HTERT RPE-1 (cell line): ENCODE measurements around the gene SECISBP2L.
"Not testable (repeated sequence)": the region's sequence is repeated elsewhere in the genome, so short reads cannot be mapped to it uniquely, and the experiment has no call there.

Experiments
- in situ Hi-C: fragments of 300-500 bp; cut with MboI; formaldehyde crosslinking; loops from 4 replicates; pipeline ENCODE4 v1.14.3; 2020; ENCODE audit warnings: low sequenced_read_pairs

SECISBP2L gene

GRCh38 chr15:48996276-48996675 is 50.0 kb downstream of the SECISBP2L start:
- in situ Hi-C loops: no loop called here

- in situ Hi-C loops: no loop called here
These were observed 52.9 kb downstream of the SECISBP2L start for GRCh38 chr15:48993380-48993779.

GRCh38 chr15:48992545-48992944 is 53.7 kb downstream of the SECISBP2L start:
- in situ Hi-C loops: no loop called here

GRCh38 chr15:48992096-48992495 is 54.1 kb downstream of the SECISBP2L start:
- in situ Hi-C loops: no loop called here

- in situ Hi-C loops: no loop called here
These were observed 57.1 kb downstream of the SECISBP2L start for GRCh38 chr15:48989170-48989569.

GRCh38 chr15:48987142-48987541 is 59.1 kb downstream of the SECISBP2L start:
- in situ Hi-C loops: no loop called here

- in situ Hi-C loops: no loop called here
These were observed 60.0 kb downstream of the SECISBP2L start for GRCh38 chr15:48986240-48986639.

GRCh38 chr15:48985516-48985915 is 60.7 kb downstream of the SECISBP2L start:
- in situ Hi-C loops: no loop called here

- in situ Hi-C loops: no loop called here
These were observed 61.4 kb downstream of the SECISBP2L start for GRCh38 chr15:48984811-48985352.

- in situ Hi-C loops: no loop called here
These were observed 62.1 kb downstream of the SECISBP2L start for GRCh38 chr15:48984021-48984710.

- in situ Hi-C loops: no loop called here
These were observed 62.9 kb downstream of the SECISBP2L start for GRCh38 chr15:48983300-48983699.

- in situ Hi-C loops: no loop called here
These were observed 64.3 kb downstream of the SECISBP2L start for GRCh38 chr15:48981941-48982340.

GRCh38 chr15:48978638-48979037 is 67.6 kb downstream of the SECISBP2L start:
- in situ Hi-C loops: no loop called here

- in situ Hi-C loops: no loop called here
These were observed 69.7 kb downstream of the SECISBP2L start for GRCh38 chr15:48976444-48977088.

GRCh38 chr15:48975472-48976419 is 70.5 kb downstream of the SECISBP2L start:
- in situ Hi-C loops: no loop called here

- in situ Hi-C loops: no loop called here
These were observed 71.4 kb downstream of the SECISBP2L start for GRCh38 chr15:48974882-48975281.

GRCh38 chr15:48972750-48973503 is 73.3 kb downstream of the SECISBP2L start:
- in situ Hi-C loops: no loop called here

GRCh38 chr15:48970926-48971325 is 75.3 kb downstream of the SECISBP2L start:
- in situ Hi-C loops: not testable (repeated sequence)

GRCh38 chr15:48968066-48968465 is 78.2 kb downstream of the SECISBP2L start:
- in situ Hi-C loops: no loop called here

- in situ Hi-C loops: no loop called here
These were observed 78.9 kb downstream of the SECISBP2L start for GRCh38 chr15:48967336-48967735.
